LNCAP (cell line): Measurements from ENCODE around the gene ALAS1.
A peak's percentile ranks its signal among the peaks of the same experiment; 100 is the strongest.

Experiments used
- TF ChIP-seq, protein P1 (sequence below): fragments of 450-650 bp; IDR thresholded peaks from 2 replicates; pipeline ENCODE4 v1.5.1; 2017; ENCODE audit warnings: mild to moderate bottlenecking

Gene ALAS1

DNA sequence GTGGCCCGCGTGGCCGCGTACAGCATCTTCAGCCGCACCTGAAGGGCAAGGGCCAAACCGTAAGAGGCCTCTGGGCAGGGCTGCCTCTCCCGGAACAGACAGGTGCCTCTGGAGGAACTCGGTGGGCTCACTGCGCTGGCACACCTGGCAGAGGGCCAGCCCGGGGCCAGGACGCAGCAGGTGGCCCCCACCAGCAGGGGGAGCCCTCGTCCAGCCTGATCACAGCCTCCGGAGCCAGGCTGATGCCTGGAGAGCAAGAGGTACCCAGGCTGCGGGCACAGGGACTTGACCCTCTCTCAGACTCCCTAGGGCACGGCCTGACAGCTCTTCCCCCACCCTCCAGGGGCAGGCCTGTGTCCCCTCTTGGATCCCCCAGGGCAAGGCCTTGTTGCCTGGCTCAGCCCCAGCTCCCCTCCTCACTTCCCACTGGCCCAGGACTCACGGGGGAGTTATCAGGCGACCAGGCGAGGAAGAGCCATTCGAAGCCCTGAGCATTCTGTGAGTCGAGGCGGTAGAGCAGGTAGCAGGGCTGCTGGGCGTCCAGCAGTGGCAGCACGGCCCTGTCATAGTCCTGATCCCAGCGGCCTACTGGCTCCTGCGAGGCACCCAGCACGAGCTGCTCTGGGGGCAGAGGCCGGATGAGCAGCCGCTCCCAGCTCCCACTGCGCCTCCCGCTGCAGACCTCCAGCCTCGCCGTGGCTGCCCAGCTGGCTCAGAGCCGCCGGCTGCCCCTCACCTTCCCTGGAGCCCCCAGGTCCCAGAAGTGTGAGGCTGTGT lies 33.7 kb downstream of the ALAS1 start:
- TF ChIP-seq, protein P1, sequence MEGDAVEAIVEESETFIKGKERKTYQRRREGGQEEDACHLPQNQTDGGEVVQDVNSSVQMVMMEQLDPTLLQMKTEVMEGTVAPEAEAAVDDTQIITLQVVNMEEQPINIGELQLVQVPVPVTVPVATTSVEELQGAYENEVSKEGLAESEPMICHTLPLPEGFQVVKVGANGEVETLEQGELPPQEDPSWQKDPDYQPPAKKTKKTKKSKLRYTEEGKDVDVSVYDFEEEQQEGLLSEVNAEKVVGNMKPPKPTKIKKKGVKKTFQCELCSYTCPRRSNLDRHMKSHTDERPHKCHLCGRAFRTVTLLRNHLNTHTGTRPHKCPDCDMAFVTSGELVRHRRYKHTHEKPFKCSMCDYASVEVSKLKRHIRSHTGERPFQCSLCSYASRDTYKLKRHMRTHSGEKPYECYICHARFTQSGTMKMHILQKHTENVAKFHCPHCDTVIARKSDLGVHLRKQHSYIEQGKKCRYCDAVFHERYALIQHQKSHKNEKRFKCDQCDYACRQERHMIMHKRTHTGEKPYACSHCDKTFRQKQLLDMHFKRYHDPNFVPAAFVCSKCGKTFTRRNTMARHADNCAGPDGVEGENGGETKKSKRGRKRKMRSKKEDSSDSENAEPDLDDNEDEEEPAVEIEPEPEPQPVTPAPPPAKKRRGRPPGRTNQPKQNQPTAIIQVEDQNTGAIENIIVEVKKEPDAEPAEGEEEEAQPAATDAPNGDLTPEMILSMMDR = peak; percentile 94

DNA sequence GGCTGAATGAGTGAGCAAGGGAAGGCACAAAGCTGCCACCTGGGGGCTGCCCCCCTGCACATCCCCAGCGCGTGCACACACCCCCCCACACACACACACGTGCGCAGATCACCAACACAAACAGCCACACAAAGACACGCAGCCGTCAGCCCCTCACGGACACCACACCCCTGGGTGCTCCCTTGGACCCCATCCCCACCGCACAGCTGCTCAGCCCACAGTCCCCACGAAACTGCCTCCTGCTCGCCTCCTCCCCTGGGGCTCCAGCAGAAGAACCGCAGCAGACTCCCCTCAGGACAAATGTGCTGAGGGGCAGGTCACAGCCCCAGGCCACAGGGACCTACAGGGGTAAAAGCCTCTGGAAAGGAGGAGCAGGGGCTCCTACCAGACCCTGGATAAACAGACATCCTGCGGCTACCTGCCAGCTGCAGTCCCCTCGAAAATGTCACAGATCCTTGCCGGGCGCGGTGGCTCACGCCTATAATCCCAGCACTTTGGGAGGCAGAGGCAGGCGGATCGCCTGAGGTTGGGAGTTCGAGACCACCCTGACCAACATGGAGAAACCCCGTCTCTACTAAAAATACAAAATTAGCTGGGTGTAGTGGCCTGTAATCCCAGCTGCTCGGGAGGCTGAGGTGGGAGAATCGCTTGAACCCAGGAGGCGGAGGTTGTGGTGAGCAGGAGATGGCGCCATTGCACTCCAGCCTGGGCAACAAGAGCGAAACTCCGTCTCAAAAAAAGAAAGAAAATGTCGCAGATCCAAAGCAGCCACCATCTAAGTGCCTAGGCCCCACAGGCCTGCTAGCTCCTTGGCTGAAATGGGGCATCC lies 34.5 kb downstream of the ALAS1 start:
- TF ChIP-seq, protein P1 = peak; percentile 25; the same call in 1 of the 2 replicates

DNA sequence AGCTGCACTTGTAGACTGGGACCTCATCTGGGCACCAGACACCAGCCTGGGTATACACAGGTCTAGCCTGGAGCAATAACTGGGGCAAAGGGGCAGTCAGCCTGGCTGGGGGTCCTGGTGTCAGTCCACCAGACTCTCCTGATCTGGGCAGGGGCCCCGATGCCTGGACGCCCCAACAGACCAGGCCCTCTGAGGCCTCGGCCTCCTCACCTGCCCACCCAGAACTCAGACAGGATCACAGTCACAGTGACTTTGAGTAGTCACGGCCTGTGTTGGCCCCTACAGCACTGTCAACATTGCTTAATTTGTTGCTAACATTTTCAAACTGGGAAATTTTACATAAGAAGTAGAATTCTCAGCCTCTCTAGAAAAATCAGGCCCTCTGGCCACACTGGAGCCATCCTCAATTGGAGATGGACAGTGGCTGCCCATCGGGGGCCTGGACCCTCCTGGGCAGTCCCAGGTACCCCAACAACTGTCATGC lies 35.2 kb downstream of the ALAS1 start:
- TF ChIP-seq, protein P1 = no peak

DNA sequence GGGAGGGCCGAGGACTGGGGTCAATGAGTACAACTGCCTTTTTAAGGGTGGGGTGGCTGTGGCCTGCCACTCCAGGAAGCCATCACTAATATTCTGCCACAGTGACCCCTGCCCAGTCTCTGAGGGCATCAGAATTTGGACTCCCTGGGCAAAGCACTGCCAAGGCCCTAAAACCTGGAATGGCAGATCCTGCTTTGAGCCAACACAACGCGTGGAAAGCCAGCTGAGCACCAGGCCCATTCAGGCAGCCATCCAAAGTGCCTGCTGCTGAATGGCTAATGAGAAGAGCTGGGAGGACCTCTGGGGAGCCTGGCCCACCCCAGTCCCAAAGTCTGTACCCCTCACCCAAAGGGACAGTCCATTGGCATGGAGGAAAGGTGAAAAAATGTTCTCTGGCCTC lies 36.0 kb downstream of the ALAS1 start:
- TF ChIP-seq, protein P1 = no peak

DNA sequence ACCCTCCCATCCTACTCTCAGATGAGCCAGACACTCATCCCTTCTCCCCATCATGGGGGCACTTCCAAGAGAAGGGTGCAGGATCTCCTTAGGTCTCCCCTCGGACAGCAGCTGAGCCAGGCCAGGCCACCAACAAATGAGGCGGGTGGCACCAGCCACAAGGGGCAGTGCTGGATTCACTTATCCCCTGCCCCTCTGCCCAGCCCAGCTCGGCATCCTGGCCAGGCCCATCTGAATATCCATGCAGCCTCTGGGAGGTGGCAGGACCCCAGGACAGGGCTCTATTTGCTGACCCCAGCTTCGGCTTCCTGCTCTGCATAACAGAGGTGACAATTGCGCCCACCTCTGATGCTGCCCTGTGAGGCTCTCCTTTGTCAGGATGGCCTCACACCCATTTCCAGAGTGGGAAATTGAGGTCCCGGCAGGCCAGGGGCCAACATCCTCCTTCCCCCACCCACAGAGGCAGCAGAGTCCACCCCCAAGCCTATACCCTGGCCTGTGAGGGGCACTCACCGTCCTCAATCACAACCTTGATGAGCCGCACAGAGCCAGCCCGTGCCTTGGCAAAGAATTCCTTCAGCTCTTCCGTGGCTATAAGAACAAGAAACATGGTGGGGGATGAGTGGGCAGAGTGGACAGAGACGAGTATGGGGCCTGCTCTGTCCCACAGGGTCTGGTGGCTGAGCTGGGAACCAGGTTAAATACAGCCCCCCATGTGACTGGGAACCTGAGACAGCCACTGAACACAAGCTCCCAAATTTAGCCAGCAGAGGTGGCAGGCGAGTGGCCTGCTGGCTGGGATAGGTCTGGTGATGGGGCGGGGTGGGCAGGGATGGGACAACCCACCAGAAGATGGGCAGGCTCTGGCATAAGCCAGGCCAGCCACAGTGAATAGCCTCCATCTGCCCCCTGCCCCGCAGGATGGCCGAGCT lies 36.8 kb downstream of the ALAS1 start:
- TF ChIP-seq, protein P1 = no peak

DNA sequence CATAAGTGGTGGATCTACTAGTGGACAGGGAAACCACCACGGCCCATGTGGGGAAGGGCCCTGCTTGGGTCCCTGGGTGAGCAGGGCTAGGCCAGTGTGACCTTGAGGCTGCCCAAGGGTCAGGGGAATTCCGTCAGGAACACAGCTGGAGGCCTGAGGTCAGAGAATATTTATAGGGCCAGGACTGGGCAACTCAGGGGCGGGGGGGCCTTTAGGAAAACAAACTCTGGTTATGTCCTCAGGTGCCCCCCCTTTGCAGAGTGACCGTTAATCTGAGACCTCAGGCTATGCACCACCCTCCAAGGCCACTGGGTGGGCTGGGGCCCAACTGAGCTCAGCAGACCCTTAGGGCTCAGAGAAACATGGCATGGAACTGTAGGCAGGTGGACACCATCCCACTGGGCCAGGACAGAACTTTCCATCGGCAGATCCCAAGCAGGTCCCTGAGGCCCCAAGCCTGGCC lies 38.5 kb downstream of the ALAS1 start:
- TF ChIP-seq, protein P1 = no peak
